ENCODE measurements around the gene RSBN1L. TPM values are rescaled to one million over a fixed set of nuclear protein-coding genes. Genes with fewer than 3 reads are reported as not detected.

RSBN1L gene
- total RNA-seq, 1 donor: 17.0 TPM

DNA sequence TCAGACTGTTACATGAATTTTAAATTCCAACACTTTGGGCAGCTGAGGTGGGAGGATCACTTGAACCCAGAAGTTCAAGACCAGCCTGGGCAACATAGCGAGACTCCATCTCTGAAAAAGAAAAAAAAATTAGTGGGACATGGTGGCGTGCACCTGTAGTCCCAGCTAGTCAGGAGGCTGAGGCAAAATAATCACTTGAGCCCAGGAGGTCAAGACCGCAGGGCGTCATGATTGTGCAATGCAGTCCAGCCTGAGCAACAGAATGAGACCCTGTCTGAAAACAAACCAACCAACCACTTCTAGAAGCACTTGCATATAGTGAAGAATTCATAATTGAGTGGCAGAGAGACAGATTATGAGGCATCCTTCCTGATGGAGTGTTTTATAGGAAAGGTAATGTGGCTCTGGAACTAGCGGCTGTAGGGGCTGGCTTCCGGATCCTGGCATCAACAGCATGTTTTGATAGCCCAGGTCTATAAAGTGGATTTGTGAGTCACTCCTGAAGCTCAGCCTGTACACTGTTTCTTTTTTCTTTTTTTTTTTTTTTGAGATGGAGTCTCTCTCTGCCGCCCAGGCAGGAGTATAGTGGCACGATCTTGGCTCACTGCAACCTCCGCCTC, 40.3 kb upstream of the RSBN1L start:
- no peak overlapping the region for H3K4me3 ChIP-seq (ENCODE audit: low read depth, low read length)
- DNase-seq (ENCODE audit: low read depth): no peak
- TF ChIP-seq, protein P1, sequence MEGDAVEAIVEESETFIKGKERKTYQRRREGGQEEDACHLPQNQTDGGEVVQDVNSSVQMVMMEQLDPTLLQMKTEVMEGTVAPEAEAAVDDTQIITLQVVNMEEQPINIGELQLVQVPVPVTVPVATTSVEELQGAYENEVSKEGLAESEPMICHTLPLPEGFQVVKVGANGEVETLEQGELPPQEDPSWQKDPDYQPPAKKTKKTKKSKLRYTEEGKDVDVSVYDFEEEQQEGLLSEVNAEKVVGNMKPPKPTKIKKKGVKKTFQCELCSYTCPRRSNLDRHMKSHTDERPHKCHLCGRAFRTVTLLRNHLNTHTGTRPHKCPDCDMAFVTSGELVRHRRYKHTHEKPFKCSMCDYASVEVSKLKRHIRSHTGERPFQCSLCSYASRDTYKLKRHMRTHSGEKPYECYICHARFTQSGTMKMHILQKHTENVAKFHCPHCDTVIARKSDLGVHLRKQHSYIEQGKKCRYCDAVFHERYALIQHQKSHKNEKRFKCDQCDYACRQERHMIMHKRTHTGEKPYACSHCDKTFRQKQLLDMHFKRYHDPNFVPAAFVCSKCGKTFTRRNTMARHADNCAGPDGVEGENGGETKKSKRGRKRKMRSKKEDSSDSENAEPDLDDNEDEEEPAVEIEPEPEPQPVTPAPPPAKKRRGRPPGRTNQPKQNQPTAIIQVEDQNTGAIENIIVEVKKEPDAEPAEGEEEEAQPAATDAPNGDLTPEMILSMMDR (IDR thresholded peaks at IDR 0.05; ENCODE audit: insufficient read depth, low read length): no peak

DNA sequence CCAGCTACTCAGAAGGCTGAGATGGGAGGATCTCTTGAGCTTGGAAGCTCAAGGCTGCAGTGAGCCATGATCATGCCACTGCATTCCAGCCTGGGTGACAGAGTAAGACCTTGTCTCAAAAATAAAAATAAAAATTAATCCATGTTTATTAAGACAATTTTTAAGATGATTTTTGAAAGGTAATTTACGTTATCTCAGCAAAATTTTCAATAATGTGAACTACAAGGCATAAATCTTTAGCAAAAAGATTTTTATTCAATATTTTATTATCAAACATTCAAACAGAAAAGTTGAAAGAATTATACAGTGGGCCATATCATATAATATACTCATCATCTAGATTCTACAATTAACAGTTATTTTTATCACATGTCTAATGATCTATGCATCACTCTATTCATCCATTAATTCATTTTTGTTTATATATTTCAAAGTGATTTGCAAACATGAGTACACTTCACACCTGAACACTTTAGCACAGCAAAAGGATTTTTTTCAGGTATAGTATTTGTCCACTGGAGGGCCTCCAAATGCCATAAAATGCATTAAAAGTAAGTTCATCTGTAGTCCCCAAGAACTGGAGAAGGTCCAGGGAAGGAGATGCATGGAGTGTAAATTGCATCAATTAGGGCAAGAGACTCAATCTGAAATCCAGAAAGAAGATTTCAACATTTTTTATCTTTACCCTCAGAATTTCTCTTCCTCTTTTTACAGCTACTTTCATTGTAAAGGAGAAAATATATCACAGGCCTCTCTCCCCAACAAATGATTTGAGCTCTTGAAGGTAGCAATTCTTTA, 38.6 kb upstream of the RSBN1L start:
- TF ChIP-seq, protein P1 (IDR thresholded peaks at IDR 0.05; ENCODE audit: insufficient read depth, low read length): peak; percentile 38
- DNase-seq (ENCODE audit: low read depth): peak; percentile 58
- H3K4me3 ChIP-seq (ENCODE audit: low read depth, low read length): no peak overlapping the region

DNA sequence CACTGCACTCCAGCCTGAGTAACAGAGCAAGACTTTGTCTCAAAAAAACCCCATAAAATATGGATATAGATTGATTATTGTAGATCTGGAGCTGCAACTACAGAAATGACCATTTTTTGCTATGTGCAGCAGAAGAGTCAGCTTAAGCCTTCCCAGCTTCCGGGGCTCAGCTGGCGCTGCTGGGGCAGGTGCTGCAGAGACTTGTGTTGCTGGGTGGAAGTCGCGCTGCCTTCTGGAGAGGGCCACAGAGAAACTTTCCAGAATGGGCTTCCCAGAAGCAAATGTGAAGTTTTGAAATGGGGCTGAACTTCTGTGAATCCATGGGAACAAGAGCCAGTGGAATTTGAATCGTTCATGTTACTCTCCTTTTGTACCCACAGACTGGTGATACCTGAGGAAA, 37.3 kb upstream of the RSBN1L start:
- DNase-seq (ENCODE audit: low read depth): no peak
- H3K4me3 ChIP-seq (ENCODE audit: low read depth, low read length): no peak overlapping the region
- TF ChIP-seq, protein P1 (IDR thresholded peaks at IDR 0.05; ENCODE audit: insufficient read depth, low read length): no peak

DNA sequence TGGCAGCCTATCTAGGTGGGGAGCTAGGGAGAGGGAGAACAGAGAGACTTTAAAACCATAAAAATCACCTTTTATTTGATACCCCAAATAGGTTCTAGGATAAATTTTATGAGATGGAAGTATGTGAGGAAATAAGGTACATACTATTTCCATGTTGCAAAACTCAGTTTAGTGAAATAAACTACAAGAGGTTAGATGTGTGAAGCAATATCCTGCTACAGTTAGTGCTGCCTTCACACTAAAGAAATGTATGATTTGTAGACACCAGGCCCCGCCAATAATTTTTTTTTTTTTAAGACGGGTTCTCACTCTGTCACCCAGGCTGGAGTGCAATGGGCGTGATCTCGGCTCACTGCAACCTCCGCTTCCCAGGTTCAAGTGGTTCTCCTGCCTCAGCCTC, 34.4 kb upstream of the RSBN1L start:
- no peak for DNase-seq (ENCODE audit: low read depth)
- TF ChIP-seq, protein P1 (IDR thresholded peaks at IDR 0.05; ENCODE audit: insufficient read depth, low read length): no peak
- no peak overlapping the region for H3K4me3 ChIP-seq (ENCODE audit: low read depth, low read length)

DNA sequence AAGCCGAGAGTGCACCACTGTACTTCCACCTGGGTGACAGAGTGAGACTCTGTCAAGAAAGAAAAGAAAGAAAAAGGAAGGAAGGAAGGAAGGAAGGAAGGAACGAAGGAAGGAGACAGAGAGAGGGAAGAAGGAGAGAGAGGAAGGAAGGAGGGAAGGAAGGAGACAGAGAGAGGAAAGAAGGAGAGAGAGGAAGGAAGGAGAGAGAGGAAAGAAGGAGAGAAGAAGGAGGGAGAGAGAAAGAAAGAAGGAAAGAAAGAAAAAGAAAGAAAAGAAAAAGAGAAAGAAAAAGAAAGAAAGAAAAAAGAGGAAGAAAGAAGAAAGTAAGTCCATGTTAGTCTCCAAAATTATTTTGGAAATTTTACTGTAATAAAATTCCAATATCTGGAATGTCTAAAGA, 33.4 kb upstream of the RSBN1L start:
- H3K4me3 ChIP-seq (ENCODE audit: low read depth, low read length): no peak overlapping the region
- no peak for DNase-seq (ENCODE audit: low read depth)
- TF ChIP-seq, protein P1 (IDR thresholded peaks at IDR 0.05; ENCODE audit: insufficient read depth, low read length): no peak

DNA sequence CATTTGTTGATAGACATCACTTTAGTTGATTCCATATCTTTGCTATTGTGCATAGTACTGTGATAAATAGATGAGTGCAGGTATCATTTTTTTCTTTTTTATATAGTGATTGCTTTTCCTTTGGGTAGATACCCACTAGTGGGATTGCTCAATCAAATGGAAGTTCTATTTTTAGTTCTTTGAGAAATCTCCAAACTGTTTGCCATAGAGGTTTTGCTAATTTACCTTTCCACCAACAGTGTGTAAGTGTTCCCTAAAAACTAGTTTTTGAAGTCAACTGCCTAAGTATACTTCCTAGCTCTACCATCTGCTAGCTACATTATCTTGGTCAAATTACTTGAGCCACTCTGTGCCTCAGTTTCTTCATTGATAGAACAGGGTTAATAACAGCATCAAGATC, 31.5 kb upstream of the RSBN1L start:
- H3K4me3 ChIP-seq (ENCODE audit: low read depth, low read length): no peak overlapping the region
- TF ChIP-seq, protein P1 (IDR thresholded peaks at IDR 0.05; ENCODE audit: insufficient read depth, low read length): no peak
- no peak for DNase-seq (ENCODE audit: low read depth)

Measured in fibroblast of the aortic adventitia (primary cell).